NT2/D1 (cell line): ENCODE results near the gene ATP5PB.

Experiments
- DNase-seq: peaks from one replicate; pipeline ENCODE4 v3.0.0-alpha.2; 2011; ENCODE audit warnings: low read depth, low spot score
- H3K27me3 ChIP-seq: 2 replicates; pipeline ENCODE4 v1.6.0; 2011; ENCODE audit warnings: mild to moderate bottlenecking; ENCODE audit not compliant: insufficient read length, insufficient read depth
- H3K36me3 ChIP-seq: 2 replicates; pipeline ENCODE4 v1.6.1; 2011; ENCODE audit warnings: mild to moderate bottlenecking, low read length, mixed read lengths; ENCODE audit not compliant: insufficient read depth, insufficient read length
- H3K4me1 ChIP-seq: 2 replicates; pipeline ENCODE4 v1.5.1; 2011; ENCODE audit not compliant: insufficient read depth, insufficient read length
- H3K4me3 ChIP-seq: 2 replicates; pipeline ENCODE4 v1.5.1; 2011; ENCODE audit warnings: low read depth; ENCODE audit not compliant: insufficient read length
- H3K9ac ChIP-seq: 2 replicates; pipeline ENCODE4 v1.6.0; 2011; ENCODE audit warnings: low read depth; ENCODE audit not compliant: insufficient read length
- H3K9me3 ChIP-seq: 2 replicates; pipeline ENCODE4 v1.5.1; 2011; ENCODE audit warnings: mild to moderate bottlenecking, low read length; ENCODE audit not compliant: insufficient read depth
- SUZ12 ChIP-seq: IDR thresholded peaks from 2 replicates; pipeline ENCODE4 v1.6.1; 2011; ENCODE audit not compliant: insufficient read length, insufficient read depth; ENCODE audit errors: extremely low read depth
- YY1 ChIP-seq: IDR thresholded peaks from 2 replicates; pipeline ENCODE4 v1.6.1; 2011; ENCODE audit not compliant: insufficient read length, insufficient read depth
- ZNF274 ChIP-seq: IDR thresholded peaks from 2 replicates; pipeline ENCODE4 v1.6.1; 2011; ENCODE audit warnings: mild to moderate bottlenecking, low read depth, low read length

ATP5PB gene

GRCh38 chr1:111462370-111463028, 13.2 kb downstream of the ATP5PB start:
- Histone ChIP-seq H3K4me1 (no peaks in the 10 kb centered on the region), H3K9me3 (no peaks in the 10 kb centered on the region), H3K9ac (no peak overlapping the region), H3K4me3 (no peak overlapping the region), H3K36me3 (peaks cover 62% of the 10 kb centered on the region), H3K27me3 (no peaks in the 10 kb centered on the region)
- DNase-seq, result no peak
- no peak for TF ChIP-seq ZNF274
- TF ChIP-seq SUZ12, result no peak
- TF ChIP-seq YY1, result no peak

GRCh38 chr1:111463029-111463683, 13.9 kb downstream of the ATP5PB start:
- H3K9me3 ChIP-seq, result no peaks in the 10 kb centered on the region
- no peak for DNase-seq
- H3K9ac ChIP-seq, result no peak overlapping the region
- peaks cover 57% of the 10 kb centered on the region for H3K36me3 ChIP-seq
- no peaks in the 10 kb centered on the region for H3K4me1 ChIP-seq
- H3K27me3 ChIP-seq, result no peaks in the 10 kb centered on the region
- no peak for TF ChIP-seq ZNF274
- TF ChIP-seq SUZ12, result no peak
- no peak for TF ChIP-seq YY1
- no peak overlapping the region for H3K4me3 ChIP-seq

GRCh38 chr1:111465754-111466153, 16.5 kb downstream of the ATP5PB start:
- H3K4me3 ChIP-seq, result no peak overlapping the region
- H3K9ac ChIP-seq, result no peak overlapping the region
- no peak for DNase-seq
- no peaks in the 10 kb centered on the region for H3K9me3 ChIP-seq
- no peaks in the 10 kb centered on the region for H3K27me3 ChIP-seq
- H3K36me3 ChIP-seq, result peaks cover 37% of the 10 kb centered on the region
- no peaks in the 10 kb centered on the region for H3K4me1 ChIP-seq
- no peak for TF ChIP-seq YY1
- TF ChIP-seq SUZ12, result no peak
- no peak for TF ChIP-seq ZNF274

GRCh38 chr1:111466480-111466879, 17.2 kb downstream of the ATP5PB start:
- H3K4me3 ChIP-seq, result no peak overlapping the region
- H3K36me3 ChIP-seq, result peaks cover 30% of the 10 kb centered on the region
- H3K27me3 ChIP-seq, result no peaks in the 10 kb centered on the region
- H3K9me3 ChIP-seq, result no peaks in the 10 kb centered on the region
- TF ChIP-seq SUZ12 (no peak), YY1 (no peak), ZNF274 (no peak)
- no peaks in the 10 kb centered on the region for H3K4me1 ChIP-seq
- no peak for DNase-seq
- H3K9ac ChIP-seq, result no peak overlapping the region

GRCh38 chr1:111467865-111468716, 18.8 kb downstream of the ATP5PB start:
- no peak for TF ChIP-seq YY1
- no peak for TF ChIP-seq SUZ12
- no peak for TF ChIP-seq ZNF274
- no peak overlapping the region for H3K9ac ChIP-seq
- no peak for DNase-seq
- no peak overlapping the region for H3K4me3 ChIP-seq
- H3K27me3 ChIP-seq, result no peaks in the 10 kb centered on the region
- H3K4me1 ChIP-seq, result no peaks in the 10 kb centered on the region
- H3K36me3 ChIP-seq, result peaks cover 17% of the 10 kb centered on the region
- H3K9me3 ChIP-seq, result no peaks in the 10 kb centered on the region

- Histone ChIP-seq H3K4me3 (no peak overlapping the region), H3K9ac (no peak overlapping the region), H3K27me3 (no peaks in the 10 kb centered on the region), H3K36me3 (peaks cover 14% of the 10 kb centered on the region), H3K9me3 (no peaks in the 10 kb centered on the region), H3K4me1 (no peaks in the 10 kb centered on the region)
- TF ChIP-seq ZNF274, result no peak
- TF ChIP-seq SUZ12, result no peak
- no peak for TF ChIP-seq YY1
- no peak for DNase-seq
Measured at GRCh38 chr1:111468717-111469100, 19.4 kb downstream of the ATP5PB start.

GRCh38 chr1:111469539-111469938, 20.3 kb downstream of the ATP5PB start:
- Histone ChIP-seq H3K9ac (no peak overlapping the region), H3K9me3 (no peaks in the 10 kb centered on the region), H3K4me3 (no peak overlapping the region), H3K27me3 (no peaks in the 10 kb centered on the region), H3K4me1 (no peaks in the 10 kb centered on the region), H3K36me3 (peaks cover 11% of the 10 kb centered on the region)
- no peak for DNase-seq
- TF ChIP-seq SUZ12, result no peak
- TF ChIP-seq YY1, result no peak
- TF ChIP-seq ZNF274, result no peak
